ENCODE measurements around the gene FOXP3. TPM values are rescaled to one million over a fixed set of nuclear protein-coding genes. Genes with fewer than 3 reads are reported as not detected.

The FOXP3 gene
- total RNA-seq, 2 donors from 2014 or later, result 80.4 to 109 TPM

DNA sequence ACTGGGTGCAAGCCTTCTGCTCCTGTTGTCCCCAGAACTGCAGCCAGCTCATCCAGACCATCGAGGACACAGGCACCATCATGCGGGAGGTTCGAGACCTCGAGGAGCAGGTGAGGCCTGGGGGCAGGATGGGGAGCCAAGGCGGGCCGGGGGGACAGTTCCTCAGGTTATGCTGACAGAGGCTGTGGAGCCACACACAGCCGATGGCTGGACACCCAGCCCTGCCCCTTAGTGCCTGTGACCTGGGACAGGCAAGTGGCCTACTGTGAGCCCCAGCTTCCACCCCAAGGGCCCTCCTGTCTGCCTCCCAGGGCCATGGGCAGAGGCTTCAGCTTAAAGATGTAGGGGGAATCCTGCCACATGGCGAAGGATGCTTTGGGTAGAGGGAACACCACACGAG lies 14.9 kb downstream of the FOXP3 start:
- no peak overlapping the region for H3K4me3 Mint-ChIP-seq
- H3K36me3 Mint-ChIP-seq (ENCODE audit: low read depth), result peaks cover 79% of the 10 kb centered on the region
- peak; percentile 21 for ATAC-seq (replicated peaks)
- H3K9me3 Mint-ChIP-seq, result no peaks in the 10 kb centered on the region
- H3K27ac Mint-ChIP-seq, result peak overlapping the region; percentile 70
- peaks cover 8% of the 10 kb centered on the region for H3K4me1 Mint-ChIP-seq
- no peaks in the 10 kb centered on the region for H3K27me3 Mint-ChIP-seq

DNA sequence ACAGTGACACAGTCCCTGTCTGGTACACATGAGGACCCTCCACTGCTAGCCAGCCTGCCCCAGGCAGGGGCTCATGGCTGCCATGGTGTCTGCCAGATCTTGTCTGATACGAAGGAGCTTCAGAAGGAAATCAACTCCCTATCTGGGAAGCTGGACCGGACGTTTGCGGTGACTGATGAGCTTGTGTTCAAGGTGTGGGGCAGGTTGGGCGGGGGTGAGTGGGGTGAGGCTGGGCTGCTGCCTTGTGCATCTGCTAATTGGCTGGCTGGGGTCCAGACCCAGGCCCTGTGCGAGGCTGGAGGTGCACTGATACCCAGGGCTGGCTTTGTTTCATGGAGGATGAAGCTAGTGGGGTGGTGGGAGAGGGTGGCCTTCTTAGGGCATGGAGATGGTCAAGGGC lies 15.4 kb downstream of the FOXP3 start:
- Mint-ChIP-seq H3K4me3 (no peak overlapping the region), H3K36me3 (ENCODE audit: low read depth) (peaks cover 82% of the 10 kb centered on the region), H3K9me3 (no peaks in the 10 kb centered on the region), H3K4me1 (peaks cover 8% of the 10 kb centered on the region), H3K27ac (peak overlapping the region; percentile 70), H3K27me3 (no peaks in the 10 kb centered on the region)
- ATAC-seq (replicated peaks), result peak; percentile 6

DNA sequence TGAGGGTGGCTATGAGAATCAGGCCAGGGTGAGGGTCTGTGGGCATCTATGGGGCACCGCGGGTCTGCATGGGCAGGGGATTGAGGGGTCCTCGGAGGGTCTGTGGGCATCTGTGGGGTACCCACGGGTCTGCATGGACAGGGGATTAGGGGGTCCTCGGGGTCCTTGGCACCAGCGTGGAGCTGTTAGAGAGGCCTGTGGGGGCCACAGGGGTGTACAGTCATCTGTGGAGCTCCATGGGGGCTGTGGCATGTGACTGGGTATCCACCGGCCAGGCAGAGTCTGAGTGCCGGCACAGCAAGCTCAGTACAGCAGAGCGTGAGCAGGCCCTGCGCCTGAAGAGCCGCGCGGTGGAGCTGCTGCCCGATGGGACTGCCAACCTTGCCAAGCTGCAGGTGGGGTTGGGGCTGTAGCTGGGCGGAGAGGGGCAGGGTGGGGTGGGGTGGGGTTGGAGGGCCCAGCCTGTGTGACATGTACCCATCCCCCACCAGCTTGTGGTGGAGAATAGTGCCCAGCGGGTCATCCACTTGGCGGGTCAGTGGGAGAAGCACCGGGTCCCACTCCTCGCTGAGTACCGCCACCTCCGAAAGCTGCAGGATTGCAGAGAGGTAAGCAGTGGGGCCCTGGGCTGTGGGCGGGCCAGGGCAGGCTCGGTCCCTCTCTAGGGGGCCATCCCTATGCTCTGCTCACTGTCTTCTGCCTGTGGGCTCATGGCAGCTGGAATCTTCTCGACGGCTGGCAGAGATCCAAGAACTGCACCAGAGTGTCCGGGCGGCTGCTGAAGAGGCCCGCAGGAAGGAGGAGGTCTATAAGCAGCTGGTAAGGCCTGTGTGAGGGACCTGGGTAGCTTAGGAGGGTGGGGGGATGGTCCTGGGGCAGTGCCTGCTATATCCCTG lies 16.3 kb downstream of the FOXP3 start:
- H3K27ac Mint-ChIP-seq, result peak overlapping the region; percentile 70
- H3K4me1 Mint-ChIP-seq, result peaks cover 8% of the 10 kb centered on the region
- H3K27me3 Mint-ChIP-seq, result no peaks in the 10 kb centered on the region
- H3K4me3 Mint-ChIP-seq, result no peak overlapping the region
- ATAC-seq (replicated peaks), result peak; percentile 4
- H3K36me3 Mint-ChIP-seq (ENCODE audit: low read depth), result peaks cover 92% of the 10 kb centered on the region
- no peaks in the 10 kb centered on the region for H3K9me3 Mint-ChIP-seq

DNA sequence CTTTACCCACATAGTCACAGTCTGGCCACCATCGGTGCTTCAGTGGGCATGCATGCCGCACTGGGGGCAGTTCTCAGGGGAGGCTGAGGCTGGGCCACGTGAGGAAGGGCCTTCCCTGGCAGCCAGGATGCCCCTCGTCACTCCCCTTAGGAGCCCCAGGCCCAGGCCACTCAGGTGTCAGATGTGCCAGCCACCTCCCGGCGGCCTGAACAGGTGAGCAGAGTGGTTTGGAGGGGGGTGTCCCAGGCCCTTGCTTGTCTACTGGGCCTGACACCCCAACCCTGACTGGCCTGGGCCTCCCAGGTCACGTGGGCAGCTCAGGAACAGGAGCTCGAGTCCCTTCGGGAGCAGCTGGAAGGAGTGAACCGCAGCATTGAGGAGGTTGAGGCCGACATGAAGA lies 17.2 kb downstream of the FOXP3 start:
- no peak overlapping the region for H3K4me3 Mint-ChIP-seq
- H3K27ac Mint-ChIP-seq, result no peak overlapping the region
- ATAC-seq (replicated peaks), result no peak
- no peaks in the 10 kb centered on the region for H3K9me3 Mint-ChIP-seq
- peaks cover 94% of the 10 kb centered on the region for H3K36me3 Mint-ChIP-seq (ENCODE audit: low read depth)
- H3K4me1 Mint-ChIP-seq, result peaks cover 4% of the 10 kb centered on the region
- H3K27me3 Mint-ChIP-seq, result no peaks in the 10 kb centered on the region

DNA sequence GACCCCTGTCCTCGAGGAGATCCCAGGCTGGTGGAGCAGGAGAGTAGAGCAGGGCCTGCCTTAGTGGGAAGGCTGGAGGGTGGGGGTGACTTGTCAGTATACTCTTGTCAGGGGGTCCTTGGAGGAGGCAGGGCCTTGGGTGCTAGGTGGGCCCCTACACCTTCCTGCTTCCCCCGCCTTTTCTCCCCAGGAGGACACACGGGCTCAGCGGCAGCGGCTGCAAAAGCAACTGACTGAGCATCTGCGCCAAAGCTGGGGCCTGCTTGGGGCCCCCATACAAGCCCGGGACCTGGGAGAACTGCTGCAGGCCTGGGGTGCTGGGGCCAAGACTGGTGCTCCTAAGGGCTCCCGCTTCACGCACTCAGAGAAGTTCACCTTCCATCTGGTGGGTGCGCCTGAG lies 18.0 kb downstream of the FOXP3 start:
- Mint-ChIP-seq H3K4me3 (no peak overlapping the region), H3K36me3 (ENCODE audit: low read depth) (peaks cover 91% of the 10 kb centered on the region), H3K4me1 (no peaks in the 10 kb centered on the region), H3K27ac (peak overlapping the region; percentile 44), H3K27me3 (no peaks in the 10 kb centered on the region), H3K9me3 (no peaks in the 10 kb centered on the region)
- no peak for ATAC-seq (replicated peaks)

DNA sequence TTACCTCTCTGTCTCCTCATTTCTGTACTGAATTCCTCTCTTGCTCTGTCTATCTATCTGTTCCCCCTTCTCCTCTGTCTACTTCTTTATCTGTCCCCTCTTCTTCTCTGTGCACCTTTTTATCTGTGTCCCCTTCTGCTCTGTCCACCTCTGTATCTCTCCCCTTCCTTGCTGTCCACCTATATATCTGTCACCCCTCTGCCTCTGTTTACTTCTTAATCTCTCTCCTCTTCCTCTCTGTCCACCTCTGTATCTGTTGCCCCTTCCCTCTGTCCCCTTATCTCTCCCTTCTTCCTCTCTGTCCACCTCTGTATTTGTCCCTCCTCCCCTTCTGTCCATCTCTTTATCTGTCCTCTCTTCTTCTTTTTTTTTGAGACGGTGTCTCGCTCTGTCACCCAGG lies 20.3 kb downstream of the FOXP3 start:
- Mint-ChIP-seq H3K36me3 (ENCODE audit: low read depth) (peaks cover 93% of the 10 kb centered on the region), H3K27ac (peak overlapping the region; percentile 9), H3K4me3 (no peak overlapping the region), H3K9me3 (no peaks in the 10 kb centered on the region), H3K27me3 (no peaks in the 10 kb centered on the region), H3K4me1 (no peaks in the 10 kb centered on the region)
- no peak for ATAC-seq (replicated peaks)

DNA sequence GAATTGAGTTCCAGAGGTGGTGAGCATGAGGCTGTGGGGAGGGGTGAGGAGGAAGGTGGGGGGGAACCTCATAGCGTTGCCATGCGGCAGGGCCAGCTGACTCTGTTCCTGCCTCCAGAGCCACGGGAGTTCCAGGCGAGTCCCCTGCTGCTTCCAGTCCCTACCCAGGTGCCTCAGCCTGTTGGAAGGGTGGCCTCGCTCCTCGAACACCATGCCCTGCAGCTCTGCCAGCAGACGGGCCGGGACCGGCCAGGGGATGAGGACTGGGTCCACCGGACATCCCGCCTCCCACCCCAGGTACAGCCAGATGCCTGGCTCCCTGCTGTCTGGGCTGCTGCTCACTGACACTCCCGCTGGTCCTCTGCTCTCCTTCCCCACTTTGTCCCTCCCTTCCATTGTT lies 21.3 kb downstream of the FOXP3 start:
- Mint-ChIP-seq H3K27me3 (no peaks in the 10 kb centered on the region), H3K9me3 (no peaks in the 10 kb centered on the region), H3K4me3 (no peak overlapping the region), H3K36me3 (ENCODE audit: low read depth) (peaks cover 92% of the 10 kb centered on the region), H3K27ac (no peak overlapping the region), H3K4me1 (no peaks in the 10 kb centered on the region)
- ATAC-seq (replicated peaks), result no peak

DNA sequence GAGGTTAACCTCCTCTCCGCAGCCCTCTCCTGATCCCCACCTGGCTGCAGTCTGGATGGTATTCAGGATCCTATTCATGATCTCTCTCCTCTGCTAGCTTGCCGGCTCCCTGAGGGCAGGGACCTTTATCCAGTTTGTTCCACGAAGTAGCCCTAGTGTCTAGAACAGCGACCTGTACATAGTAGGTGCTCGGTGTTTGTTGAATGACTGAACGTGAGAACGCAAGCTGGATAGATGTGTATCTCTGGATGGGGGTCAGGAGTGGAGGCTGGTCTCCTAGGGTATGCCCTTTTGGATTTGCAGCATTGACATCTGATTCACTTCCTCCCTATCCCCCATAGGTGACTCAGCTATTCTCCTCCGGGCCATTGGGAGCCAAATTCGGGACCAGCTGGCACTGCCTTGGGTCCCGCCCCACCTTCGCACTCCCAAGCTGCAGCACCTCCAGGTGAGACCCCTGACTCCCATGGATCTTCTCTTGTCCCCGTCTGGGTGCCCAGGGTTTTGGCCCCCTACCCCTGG lies 21.9 kb downstream of the FOXP3 start:
- Mint-ChIP-seq H3K4me1 (no peaks in the 10 kb centered on the region), H3K27ac (no peak overlapping the region)

DNA sequence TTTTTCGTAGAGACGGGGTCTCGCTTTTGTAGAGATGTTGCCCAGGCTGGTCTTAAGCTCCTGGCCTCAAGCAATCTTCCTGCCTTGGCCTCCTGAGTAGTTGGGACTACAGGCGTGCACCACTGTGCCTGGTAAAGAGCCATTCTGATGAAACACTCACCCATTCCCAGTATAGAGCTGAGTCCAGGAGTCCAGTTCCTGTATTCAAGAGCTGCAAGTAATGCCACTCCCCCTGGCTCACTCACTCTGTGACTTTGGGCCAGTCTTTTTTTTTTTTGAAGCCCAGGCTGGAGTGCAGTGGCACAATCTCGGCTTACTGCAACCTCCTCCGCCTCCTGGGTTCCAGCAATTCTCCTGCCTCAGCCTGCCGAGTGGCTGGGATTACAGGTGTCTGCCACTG lies 25.8 kb downstream of the FOXP3 start:
- no peaks in the 10 kb centered on the region for H3K27me3 Mint-ChIP-seq
- H3K36me3 Mint-ChIP-seq (ENCODE audit: low read depth), result peaks cover 70% of the 10 kb centered on the region
- H3K9me3 Mint-ChIP-seq, result no peaks in the 10 kb centered on the region
- no peak for ATAC-seq (replicated peaks)
- H3K4me3 Mint-ChIP-seq, result no peak overlapping the region
- no peak overlapping the region for H3K27ac Mint-ChIP-seq
- H3K4me1 Mint-ChIP-seq, result peaks cover 6% of the 10 kb centered on the region

More for the DNA sequence above, 21.9 kb downstream of the FOXP3 start:
- H3K36me3 Mint-ChIP-seq (ENCODE audit: low read depth), result peaks cover 87% of the 10 kb centered on the region
- H3K9me3 Mint-ChIP-seq, result no peaks in the 10 kb centered on the region
- no peaks in the 10 kb centered on the region for H3K27me3 Mint-ChIP-seq
- no peak overlapping the region for H3K4me3 Mint-ChIP-seq
- ATAC-seq (replicated peaks), result no peak

DNA sequence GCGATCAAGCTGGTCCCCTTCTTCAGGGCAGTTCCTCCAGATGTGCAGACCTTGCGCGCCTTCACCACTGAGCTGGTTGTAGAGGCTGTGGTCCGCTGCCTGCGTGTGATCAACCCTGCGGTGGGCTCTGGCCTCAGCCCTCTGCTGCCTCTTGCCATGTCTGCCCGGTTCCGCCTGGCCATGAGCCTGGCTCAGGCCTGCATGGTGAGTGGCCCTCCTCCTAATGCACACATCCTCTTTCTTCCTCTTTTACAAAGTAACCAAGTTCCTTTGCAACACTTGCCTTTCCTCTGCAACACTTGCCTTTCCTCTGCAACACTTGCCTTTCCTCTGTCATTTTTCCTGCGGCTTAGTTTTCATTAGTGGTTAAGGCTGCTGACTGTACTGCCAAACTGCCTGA lies 27.4 kb downstream of the FOXP3 start:
- Mint-ChIP-seq H3K9me3 (no peaks in the 10 kb centered on the region), H3K27me3 (no peaks in the 10 kb centered on the region), H3K4me1 (peaks cover 6% of the 10 kb centered on the region), H3K27ac (peak overlapping the region; percentile 61), H3K4me3 (peak overlapping the region; percentile 95), H3K36me3 (ENCODE audit: low read depth) (peaks cover 55% of the 10 kb centered on the region)
- ATAC-seq (replicated peaks), result no peak

DNA sequence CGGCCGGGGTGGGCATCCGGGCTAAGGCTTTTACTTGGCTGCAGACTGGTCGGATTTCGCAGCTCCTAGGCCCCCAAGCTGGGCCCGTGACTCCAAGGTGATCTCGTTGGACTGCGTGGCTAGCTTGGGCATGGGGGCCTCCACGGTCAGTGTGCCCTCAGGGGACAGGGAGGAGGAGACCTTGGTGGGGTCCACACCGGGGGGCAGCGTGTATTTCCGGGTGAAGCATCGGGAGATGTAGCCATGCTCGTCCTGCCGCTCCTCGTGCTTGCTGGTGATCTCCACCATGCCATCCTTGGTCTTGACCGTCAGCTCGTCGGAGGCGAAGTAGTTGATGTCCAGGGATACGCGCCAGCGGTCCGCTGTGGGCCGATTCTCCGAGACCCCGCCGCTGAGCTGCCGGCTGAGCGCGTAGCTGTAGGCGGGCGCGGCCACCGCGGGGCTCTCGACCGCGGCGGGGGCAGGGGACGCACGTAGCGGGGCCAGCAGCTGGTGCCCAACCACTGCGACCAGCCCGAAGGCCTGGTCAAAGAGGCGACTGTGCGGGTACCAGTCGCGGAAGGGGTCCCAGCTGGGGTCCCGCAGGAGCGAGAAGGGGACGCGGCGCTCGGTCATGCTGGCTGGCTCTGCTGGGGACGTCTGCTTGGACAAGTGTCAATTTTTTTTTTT lies 30.5 kb downstream of the FOXP3 start:
- H3K27ac Mint-ChIP-seq, result no peak overlapping the region
- ATAC-seq (replicated peaks), result no peak
- no peaks in the 10 kb centered on the region for H3K27me3 Mint-ChIP-seq
- peaks cover 26% of the 10 kb centered on the region for H3K36me3 Mint-ChIP-seq (ENCODE audit: low read depth)
- peaks cover 11% of the 10 kb centered on the region for H3K4me1 Mint-ChIP-seq
- peak overlapping the region; percentile 95 for H3K4me3 Mint-ChIP-seq
- H3K9me3 Mint-ChIP-seq, result no peaks in the 10 kb centered on the region

DNA sequence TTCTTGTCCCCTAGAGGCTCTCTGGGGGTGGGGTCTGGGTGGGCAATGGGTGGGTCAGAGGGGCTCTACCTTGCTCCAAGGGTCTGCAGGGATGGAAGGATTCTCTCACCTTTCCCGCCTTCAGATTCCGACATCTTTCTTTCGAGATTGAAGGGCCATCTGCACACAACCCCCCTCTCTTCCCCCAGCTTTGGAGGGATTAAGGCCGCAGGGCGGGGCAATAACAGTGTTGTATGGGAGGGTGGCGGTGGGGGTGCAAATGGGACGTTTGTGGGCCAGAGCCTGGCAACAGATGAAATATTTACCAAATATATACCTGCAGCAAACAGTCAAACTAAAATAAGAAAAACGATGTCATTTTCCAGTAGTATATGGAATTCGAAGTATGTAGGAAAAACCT lies 31.3 kb downstream of the FOXP3 start, which contains the start of gene CACNA1F:
Gene CACNA1F, minus strand, starts transcription at position 165 of the 400 bp plus-strand sequence. Its CDS starts 31 bp downstream, at position 134.
- H3K27me3 Mint-ChIP-seq, result no peaks in the 10 kb centered on the region
- peaks cover 11% of the 10 kb centered on the region for H3K4me1 Mint-ChIP-seq
- peak within 1 kb of the TSS; percentile 72 for H3K4me3 Mint-ChIP-seq
- H3K9me3 Mint-ChIP-seq, result no peaks in the 10 kb centered on the region
- no peak for ATAC-seq (replicated peaks)
- H3K27ac Mint-ChIP-seq, result no peak within 1 kb of the TSS
- peaks cover 20% of the 10 kb centered on the region for H3K36me3 Mint-ChIP-seq (ENCODE audit: low read depth)

DNA sequence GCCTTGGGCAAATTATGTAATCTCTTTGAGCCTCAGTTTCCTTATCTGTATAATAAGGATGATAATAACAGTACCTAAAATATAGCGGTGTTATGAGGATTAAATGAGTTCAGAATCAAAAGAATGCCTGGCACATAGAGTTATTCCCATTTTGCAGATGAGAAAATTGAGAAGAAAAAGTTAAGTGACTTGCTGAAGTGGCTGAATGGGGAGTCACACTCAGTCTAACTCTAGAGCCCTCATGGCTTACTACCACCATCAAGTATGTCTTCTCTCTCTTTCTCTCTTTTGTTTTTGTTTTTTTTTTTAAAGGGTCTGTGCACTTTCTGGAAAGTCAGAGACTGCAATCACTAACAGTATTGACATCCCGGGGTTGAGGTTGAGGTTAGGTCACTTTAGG lies 32.0 kb downstream of the FOXP3 start:
- ATAC-seq (replicated peaks), result no peak
- H3K9me3 Mint-ChIP-seq, result no peaks in the 10 kb centered on the region
- peaks cover 11% of the 10 kb centered on the region for H3K4me1 Mint-ChIP-seq
- no peaks in the 10 kb centered on the region for H3K27me3 Mint-ChIP-seq
- H3K36me3 Mint-ChIP-seq (ENCODE audit: low read depth), result peaks cover 20% of the 10 kb centered on the region
- no peak overlapping the region for H3K27ac Mint-ChIP-seq
- peak overlapping the region; percentile 72 for H3K4me3 Mint-ChIP-seq

DNA sequence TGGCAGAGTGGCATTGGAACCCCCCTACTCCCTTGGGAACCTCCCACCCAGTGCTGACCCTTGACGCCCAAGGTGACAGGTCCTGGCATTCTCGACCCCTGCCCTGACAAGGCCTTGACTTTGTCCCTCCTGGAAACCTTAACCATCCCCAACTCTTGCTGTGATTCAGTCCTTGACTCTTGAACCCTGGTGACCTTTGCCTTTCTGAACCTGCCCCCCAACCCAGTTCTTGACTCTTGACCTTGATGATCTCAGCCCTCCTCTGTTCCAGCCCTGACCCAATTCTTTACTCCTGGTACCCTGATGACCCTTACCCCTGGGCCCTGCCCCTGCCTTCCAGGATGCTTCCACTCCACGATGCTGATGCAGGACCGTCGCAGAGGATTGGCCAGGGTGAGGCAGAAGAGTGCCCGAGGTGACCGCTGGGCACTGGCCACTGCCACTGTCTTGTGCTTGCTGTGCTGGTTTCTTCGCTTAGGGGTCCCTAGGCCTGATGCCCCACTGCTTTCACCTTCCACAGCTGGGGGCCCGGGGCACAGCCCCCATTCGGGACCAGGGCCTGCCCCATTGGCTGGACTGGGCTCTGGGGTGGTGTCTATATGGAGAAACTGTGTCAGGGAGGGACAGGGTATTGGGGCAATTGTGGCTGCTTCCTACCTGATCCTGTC lies 33.0 kb downstream of the FOXP3 start:
- H3K4me3 Mint-ChIP-seq, result peak overlapping the region; percentile 72
- no peaks in the 10 kb centered on the region for H3K9me3 Mint-ChIP-seq
- H3K36me3 Mint-ChIP-seq (ENCODE audit: low read depth), result peaks cover 10% of the 10 kb centered on the region
- no peaks in the 10 kb centered on the region for H3K27me3 Mint-ChIP-seq
- peaks cover 5% of the 10 kb centered on the region for H3K4me1 Mint-ChIP-seq
- H3K27ac Mint-ChIP-seq, result peak overlapping the region; percentile 73
- ATAC-seq (replicated peaks), result no peak
